WTC11 (cell line): ENCODE data around the gene PRKD1.
"Not testable (repeated sequence)": the region's sequence is repeated elsewhere in the genome, so short reads cannot be mapped to it uniquely, and the experiment has no call there.

Source experiments
- EMX1 ChIP-seq: fragments of 250-450 bp; sonication (Bioruptor Pico); IDR thresholded peaks from 2 replicates; pipeline ENCODE4 v1.8.0; 2021; ENCODE audit warnings: mild to moderate bottlenecking
- GABPB1 ChIP-seq: sonication (generic); formaldehyde crosslinking; IDR thresholded peaks from 2 replicates; pipeline ENCODE4 v1.8.1; 2023; ENCODE audit warnings: mild to moderate bottlenecking, missing genetic modification reagents
- JUN ChIP-seq: sonication (generic); formaldehyde crosslinking; IDR thresholded peaks from 2 replicates; pipeline ENCODE4 v1.8.0; 2023; ENCODE audit warnings: mild to moderate bottlenecking, missing genetic modification reagents
- NR2C2 ChIP-seq: sonication (generic); formaldehyde crosslinking; IDR thresholded peaks from 2 replicates; pipeline ENCODE4 v1.8.0; 2022; ENCODE audit warnings: mild to moderate bottlenecking, missing genetic modification reagents
- SP1 ChIP-seq: sonication (generic); formaldehyde crosslinking; conservative IDR thresholded peaks from 2 replicates; pipeline ENCODE4 v1.8.1; 2022; ENCODE audit warnings: missing genetic modification reagents
- TF ChIP-seq, protein P1 (sequence below): fragments of 200-600 bp; IDR thresholded peaks from 2 replicates; pipeline ENCODE4 v1.8.0; 2022; ENCODE audit warnings: antibody characterized with exemption
- TF ChIP-seq, protein P2 (sequence below): sonication (generic); formaldehyde crosslinking; IDR thresholded peaks from 2 replicates; pipeline ENCODE4 v1.8.0; 2023; ENCODE audit warnings: missing genetic modification reagents
- TF ChIP-seq, protein P3 (sequence below): sonication (generic); formaldehyde crosslinking; IDR thresholded peaks from 2 replicates; pipeline ENCODE4 v1.8.1; 2023; ENCODE audit warnings: mild to moderate bottlenecking, moderate library complexity, missing genetic modification reagents
- TF ChIP-seq, protein P4 (sequence below): sonication (generic); formaldehyde crosslinking; IDR thresholded peaks from 2 replicates; pipeline ENCODE4 v1.8.1; 2022; ENCODE audit warnings: low read depth, mild to moderate bottlenecking, moderate library complexity, missing genetic modification reagents, borderline replicate concordance
- TF ChIP-seq, protein P5 (sequence below): sonication (generic); formaldehyde crosslinking; IDR thresholded peaks from 2 replicates; pipeline ENCODE4 v1.8.0; 2022; ENCODE audit warnings: mild to moderate bottlenecking, missing genetic modification reagents
- TF ChIP-seq, protein P6 (sequence below): sonication (generic); formaldehyde crosslinking; IDR thresholded peaks from 2 replicates; pipeline ENCODE4 v1.8.1; 2023; ENCODE audit warnings: mild to moderate bottlenecking, missing genetic modification reagents, moderate library complexity

DNA sequence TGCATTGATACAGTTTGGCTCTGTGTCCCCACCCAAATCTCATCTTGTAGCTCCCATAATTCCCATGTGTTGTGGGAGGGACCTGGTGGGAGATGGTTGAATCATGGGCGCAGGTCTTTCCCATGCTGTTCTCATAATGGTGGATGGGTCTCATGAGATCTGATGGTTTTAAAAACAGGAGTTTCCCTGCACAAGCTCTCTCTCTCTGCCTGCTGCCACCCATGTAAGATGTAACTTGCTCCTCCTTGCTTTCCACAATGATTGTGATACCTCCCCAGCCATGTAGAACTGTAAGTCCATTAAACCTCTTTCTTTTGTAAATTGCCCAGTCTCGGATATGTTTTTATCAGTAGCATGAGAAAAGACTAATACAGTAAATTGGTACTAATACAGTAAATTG is 74.0 kb downstream of the PRKD1 start:
- TF ChIP-seq, protein P1, sequence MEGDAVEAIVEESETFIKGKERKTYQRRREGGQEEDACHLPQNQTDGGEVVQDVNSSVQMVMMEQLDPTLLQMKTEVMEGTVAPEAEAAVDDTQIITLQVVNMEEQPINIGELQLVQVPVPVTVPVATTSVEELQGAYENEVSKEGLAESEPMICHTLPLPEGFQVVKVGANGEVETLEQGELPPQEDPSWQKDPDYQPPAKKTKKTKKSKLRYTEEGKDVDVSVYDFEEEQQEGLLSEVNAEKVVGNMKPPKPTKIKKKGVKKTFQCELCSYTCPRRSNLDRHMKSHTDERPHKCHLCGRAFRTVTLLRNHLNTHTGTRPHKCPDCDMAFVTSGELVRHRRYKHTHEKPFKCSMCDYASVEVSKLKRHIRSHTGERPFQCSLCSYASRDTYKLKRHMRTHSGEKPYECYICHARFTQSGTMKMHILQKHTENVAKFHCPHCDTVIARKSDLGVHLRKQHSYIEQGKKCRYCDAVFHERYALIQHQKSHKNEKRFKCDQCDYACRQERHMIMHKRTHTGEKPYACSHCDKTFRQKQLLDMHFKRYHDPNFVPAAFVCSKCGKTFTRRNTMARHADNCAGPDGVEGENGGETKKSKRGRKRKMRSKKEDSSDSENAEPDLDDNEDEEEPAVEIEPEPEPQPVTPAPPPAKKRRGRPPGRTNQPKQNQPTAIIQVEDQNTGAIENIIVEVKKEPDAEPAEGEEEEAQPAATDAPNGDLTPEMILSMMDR = not testable (repeated sequence)
- TF ChIP-seq, protein P2, sequence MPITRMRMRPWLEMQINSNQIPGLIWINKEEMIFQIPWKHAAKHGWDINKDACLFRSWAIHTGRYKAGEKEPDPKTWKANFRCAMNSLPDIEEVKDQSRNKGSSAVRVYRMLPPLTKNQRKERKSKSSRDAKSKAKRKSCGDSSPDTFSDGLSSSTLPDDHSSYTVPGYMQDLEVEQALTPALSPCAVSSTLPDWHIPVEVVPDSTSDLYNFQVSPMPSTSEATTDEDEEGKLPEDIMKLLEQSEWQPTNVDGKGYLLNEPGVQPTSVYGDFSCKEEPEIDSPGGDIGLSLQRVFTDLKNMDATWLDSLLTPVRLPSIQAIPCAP = not testable (repeated sequence)
- TF ChIP-seq JUN; SP1; EMX1; NR2C2 (CRISPR knock-in tag); GABPB1 (CRISPR knock-in tag): not testable (repeated sequence)
- TF ChIP-seq, protein P3, sequence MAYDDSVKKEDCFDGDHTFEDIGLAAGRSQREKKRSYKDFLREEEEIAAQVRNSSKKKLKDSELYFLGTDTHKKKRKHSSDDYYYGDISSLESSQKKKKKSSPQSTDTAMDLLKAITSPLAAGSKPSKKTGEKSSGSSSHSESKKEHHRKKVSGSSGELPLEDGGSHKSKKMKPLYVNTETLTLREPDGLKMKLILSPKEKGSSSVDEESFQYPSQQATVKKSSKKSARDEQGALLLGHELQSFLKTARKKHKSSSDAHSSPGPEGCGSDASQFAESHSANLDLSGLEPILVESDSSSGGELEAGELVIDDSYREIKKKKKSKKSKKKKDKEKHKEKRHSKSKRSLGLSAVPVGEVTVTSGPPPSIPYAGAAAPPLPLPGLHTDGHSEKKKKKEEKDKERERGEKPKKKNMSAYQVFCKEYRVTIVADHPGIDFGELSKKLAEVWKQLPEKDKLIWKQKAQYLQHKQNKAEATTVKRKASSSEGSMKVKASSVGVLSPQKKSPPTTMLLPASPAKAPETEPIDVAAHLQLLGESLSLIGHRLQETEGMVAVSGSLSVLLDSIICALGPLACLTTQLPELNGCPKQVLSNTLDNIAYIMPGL (CRISPR knock-in tag) = not testable (repeated sequence)
- TF ChIP-seq, protein P4, sequence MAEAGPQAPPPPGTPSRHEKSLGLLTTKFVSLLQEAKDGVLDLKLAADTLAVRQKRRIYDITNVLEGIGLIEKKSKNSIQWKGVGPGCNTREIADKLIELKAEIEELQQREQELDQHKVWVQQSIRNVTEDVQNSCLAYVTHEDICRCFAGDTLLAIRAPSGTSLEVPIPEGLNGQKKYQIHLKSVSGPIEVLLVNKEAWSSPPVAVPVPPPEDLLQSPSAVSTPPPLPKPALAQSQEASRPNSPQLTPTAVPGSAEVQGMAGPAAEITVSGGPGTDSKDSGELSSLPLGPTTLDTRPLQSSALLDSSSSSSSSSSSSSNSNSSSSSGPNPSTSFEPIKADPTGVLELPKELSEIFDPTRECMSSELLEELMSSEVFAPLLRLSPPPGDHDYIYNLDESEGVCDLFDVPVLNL (CRISPR knock-in tag) = not testable (repeated sequence)
- TF ChIP-seq, protein P5, sequence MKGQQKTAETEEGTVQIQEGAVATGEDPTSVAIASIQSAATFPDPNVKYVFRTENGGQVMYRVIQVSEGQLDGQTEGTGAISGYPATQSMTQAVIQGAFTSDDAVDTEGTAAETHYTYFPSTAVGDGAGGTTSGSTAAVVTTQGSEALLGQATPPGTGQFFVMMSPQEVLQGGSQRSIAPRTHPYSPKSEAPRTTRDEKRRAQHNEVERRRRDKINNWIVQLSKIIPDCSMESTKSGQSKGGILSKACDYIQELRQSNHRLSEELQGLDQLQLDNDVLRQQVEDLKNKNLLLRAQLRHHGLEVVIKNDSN (CRISPR knock-in tag) = not testable (repeated sequence)
- TF ChIP-seq, protein P6, sequence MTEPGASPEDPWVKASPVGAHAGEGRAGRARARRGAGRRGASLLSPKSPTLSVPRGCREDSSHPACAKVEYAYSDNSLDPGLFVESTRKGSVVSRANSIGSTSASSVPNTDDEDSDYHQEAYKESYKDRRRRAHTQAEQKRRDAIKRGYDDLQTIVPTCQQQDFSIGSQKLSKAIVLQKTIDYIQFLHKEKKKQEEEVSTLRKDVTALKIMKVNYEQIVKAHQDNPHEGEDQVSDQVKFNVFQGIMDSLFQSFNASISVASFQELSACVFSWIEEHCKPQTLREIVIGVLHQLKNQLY = not testable (repeated sequence)
